K562 (cell line): ENCODE measurements around the gene MMEL1. TPM values are rescaled to one million over a fixed set of nuclear protein-coding genes. Genes with fewer than 3 reads are reported as not detected.
A peak's percentile ranks its signal among the peaks of the same experiment; 100 is the strongest.

Source experiments
- E2F6 ChIP-seq, 2 experiments: IDR thresholded peaks; 2 replicates each; pipeline ENCODE4 v1.6.1; 2011; ENCODE audit warnings: borderline replicate concordance in 1 of 2, control low read depth in 1 of 2, low read depth in 1 of 2, low read length in 1 of 2, mild to moderate bottlenecking in 1 of 2, mixed read lengths in 1 of 2, moderate library complexity in 1 of 2; ENCODE audit not compliant: insufficient read depth in 1 of 2, insufficient read length in 1 of 2, poor library complexity in 1 of 2, severe bottlenecking in 1 of 2; ENCODE audit errors: extremely low read depth in 1 of 2
- FOXP1 ChIP-seq: sonication (generic); formaldehyde crosslinking; IDR thresholded peaks from 2 replicates; pipeline ENCODE4 v1.8.0; 2022; ENCODE audit warnings: mild to moderate bottlenecking, missing genetic modification reagents
- GATAD2B ChIP-seq: fragments of 450-650 bp; IDR thresholded peaks from 2 replicates; pipeline ENCODE4 v1.6.1; 2017; ENCODE audit warnings: mild to moderate bottlenecking, borderline replicate concordance
- KDM5B ChIP-seq: fragments of 200-600 bp; sonication (generic); IDR thresholded peaks from 2 replicates; pipeline ENCODE4 v1.6.1; 2012; ENCODE audit warnings: low read depth, mild to moderate bottlenecking, moderate library complexity, low read length, control low read depth, inconsistent platforms; ENCODE audit not compliant: insufficient replicate concordance
- MBD2 ChIP-seq: sonication (generic); IDR thresholded peaks from 2 replicates; pipeline ENCODE4 v1.6.1; 2016; ENCODE audit warnings: low read depth, borderline replicate concordance
- MTA1 ChIP-seq: fragments of 450-650 bp; IDR thresholded peaks from 2 replicates; pipeline ENCODE4 v1.6.1; 2017; ENCODE audit warnings: borderline replicate concordance
- SMARCE1 ChIP-seq: fragments of 450-650 bp; IDR thresholded peaks from 2 replicates; pipeline ENCODE4 v1.7.1; 2016; ENCODE audit warnings: mild to moderate bottlenecking
- ZFX ChIP-seq: sonication (generic); formaldehyde crosslinking; IDR thresholded peaks from 2 replicates; pipeline ENCODE4 v1.8.0; 2022; ENCODE audit warnings: mild to moderate bottlenecking, missing genetic modification reagents, moderate library complexity
- ZKSCAN8 ChIP-seq: fragments of 200-800 bp; sonication (Bioruptor generic); IDR thresholded peaks from 2 replicates; pipeline ENCODE4 v1.6.1; 2016; ENCODE audit warnings: missing genetic modification characterization, missing compliant biosample characterization
- ZNF354B ChIP-seq: fragments of 250-450 bp; sonication (Bioruptor Pico); IDR thresholded peaks from 2 replicates; pipeline ENCODE4 v1.4.0; 2020
- polyA plus RNA-seq, 8 experiments: library from polyadenylated mRNA; depleted of rRNA in 4 of 8; stranded (reverse) in 5 of 8; unstranded in 3 of 8; fragments of >200 nt; fragmentation: Nextera tagmentation in 2 of 8; fragmentation: Illumina TruSeq in 1 of 8; extraction: Ambion mirVana in 2 of 8; extraction: Trizol in 1 of 8; gene quantifications; 2 replicates each; pipeline versions ENCODE4 v1.2.1 to v1.2.3, GENCODE V29; 2011 to 2014; ENCODE audit warnings: inconsistent platforms in 1 of 8, missing spikeins in 1 of 8
- total RNA-seq, 7 experiments: library from RNA; depleted of rRNA in 6 of 7; stranded (reverse); fragments of >200 nt in 6 of 7; fragmentation: Illumina TruSeq in 2 of 7; extraction: Trizol in 2 of 7; gene quantifications; 2 replicates each; pipeline versions ENCODE4 v1.2.1 to v1.2.3, GENCODE V29; 2011 to 2021; ENCODE audit warnings: low replicate concordance in 1 of 7
- TF ChIP-seq, protein P1 (sequence below): sonication (generic); formaldehyde crosslinking; IDR thresholded peaks from 2 replicates; pipeline ENCODE4 v1.8.0; 2022; ENCODE audit warnings: mild to moderate bottlenecking, missing genetic modification reagents
- TF ChIP-seq, protein P2 (sequence below): sonication (generic); formaldehyde crosslinking; IDR thresholded peaks from 2 replicates; pipeline ENCODE4 v1.8.0; 2022; ENCODE audit warnings: mild to moderate bottlenecking, missing genetic modification reagents
- TF ChIP-seq, protein P3 (sequence below), 2 experiments: IDR thresholded peaks; 2 replicates each; pipeline ENCODE4 v1.6.1; 2012; ENCODE audit warnings: improper control_type of control experiment in 2 of 2, low read depth in 2 of 2, low read length in 2 of 2, borderline replicate concordance in 1 of 2
- TF ChIP-seq, protein P4 (sequence below): fragments of 250-450 bp; sonication (Bioruptor Pico); IDR thresholded peaks from 2 replicates; pipeline ENCODE4 v1.5.0; 2021

The MMEL1 gene
- total and polyA plus RNA-seq, 9 of the 15 experiments (the other 6 are each of a cell fraction or from before 2014, with no cell fraction given), result not detected

GRCh38 chr1:2544093-2544874, 88.5 kb downstream of the MMEL1 start (continued):
- TF ChIP-seq, protein P1, sequence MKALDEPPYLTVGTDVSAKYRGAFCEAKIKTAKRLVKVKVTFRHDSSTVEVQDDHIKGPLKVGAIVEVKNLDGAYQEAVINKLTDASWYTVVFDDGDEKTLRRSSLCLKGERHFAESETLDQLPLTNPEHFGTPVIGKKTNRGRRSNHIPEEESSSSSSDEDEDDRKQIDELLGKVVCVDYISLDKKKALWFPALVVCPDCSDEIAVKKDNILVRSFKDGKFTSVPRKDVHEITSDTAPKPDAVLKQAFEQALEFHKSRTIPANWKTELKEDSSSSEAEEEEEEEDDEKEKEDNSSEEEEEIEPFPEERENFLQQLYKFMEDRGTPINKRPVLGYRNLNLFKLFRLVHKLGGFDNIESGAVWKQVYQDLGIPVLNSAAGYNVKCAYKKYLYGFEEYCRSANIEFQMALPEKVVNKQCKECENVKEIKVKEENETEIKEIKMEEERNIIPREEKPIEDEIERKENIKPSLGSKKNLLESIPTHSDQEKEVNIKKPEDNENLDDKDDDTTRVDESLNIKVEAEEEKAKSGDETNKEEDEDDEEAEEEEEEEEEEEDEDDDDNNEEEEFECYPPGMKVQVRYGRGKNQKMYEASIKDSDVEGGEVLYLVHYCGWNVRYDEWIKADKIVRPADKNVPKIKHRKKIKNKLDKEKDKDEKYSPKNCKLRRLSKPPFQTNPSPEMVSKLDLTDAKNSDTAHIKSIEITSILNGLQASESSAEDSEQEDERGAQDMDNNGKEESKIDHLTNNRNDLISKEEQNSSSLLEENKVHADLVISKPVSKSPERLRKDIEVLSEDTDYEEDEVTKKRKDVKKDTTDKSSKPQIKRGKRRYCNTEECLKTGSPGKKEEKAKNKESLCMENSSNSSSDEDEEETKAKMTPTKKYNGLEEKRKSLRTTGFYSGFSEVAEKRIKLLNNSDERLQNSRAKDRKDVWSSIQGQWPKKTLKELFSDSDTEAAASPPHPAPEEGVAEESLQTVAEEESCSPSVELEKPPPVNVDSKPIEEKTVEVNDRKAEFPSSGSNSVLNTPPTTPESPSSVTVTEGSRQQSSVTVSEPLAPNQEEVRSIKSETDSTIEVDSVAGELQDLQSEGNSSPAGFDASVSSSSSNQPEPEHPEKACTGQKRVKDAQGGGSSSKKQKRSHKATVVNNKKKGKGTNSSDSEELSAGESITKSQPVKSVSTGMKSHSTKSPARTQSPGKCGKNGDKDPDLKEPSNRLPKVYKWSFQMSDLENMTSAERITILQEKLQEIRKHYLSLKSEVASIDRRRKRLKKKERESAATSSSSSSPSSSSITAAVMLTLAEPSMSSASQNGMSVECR (CRISPR knock-in tag), result no peak
- TF ChIP-seq, protein P2, sequence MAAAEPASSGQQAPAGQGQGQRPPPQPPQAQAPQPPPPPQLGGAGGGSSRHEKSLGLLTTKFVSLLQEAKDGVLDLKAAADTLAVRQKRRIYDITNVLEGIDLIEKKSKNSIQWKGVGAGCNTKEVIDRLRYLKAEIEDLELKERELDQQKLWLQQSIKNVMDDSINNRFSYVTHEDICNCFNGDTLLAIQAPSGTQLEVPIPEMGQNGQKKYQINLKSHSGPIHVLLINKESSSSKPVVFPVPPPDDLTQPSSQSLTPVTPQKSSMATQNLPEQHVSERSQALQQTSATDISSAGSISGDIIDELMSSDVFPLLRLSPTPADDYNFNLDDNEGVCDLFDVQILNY (CRISPR knock-in tag), result no peak
- 0 out of 2 replicates have a peak, but pooled peaks have one; percentile 14 for TF ChIP-seq MTA1
- TF ChIP-seq SMARCE1, result peak; percentile 54; the same call in 1 of the 2 replicates
- TF ChIP-seq ZNF354B, result no peak
- TF ChIP-seq ZKSCAN8 (CRISPR knock-in tag), result peak; percentile 98
- TF ChIP-seq GATAD2B, result no peak
- TF ChIP-seq, protein P3, sequence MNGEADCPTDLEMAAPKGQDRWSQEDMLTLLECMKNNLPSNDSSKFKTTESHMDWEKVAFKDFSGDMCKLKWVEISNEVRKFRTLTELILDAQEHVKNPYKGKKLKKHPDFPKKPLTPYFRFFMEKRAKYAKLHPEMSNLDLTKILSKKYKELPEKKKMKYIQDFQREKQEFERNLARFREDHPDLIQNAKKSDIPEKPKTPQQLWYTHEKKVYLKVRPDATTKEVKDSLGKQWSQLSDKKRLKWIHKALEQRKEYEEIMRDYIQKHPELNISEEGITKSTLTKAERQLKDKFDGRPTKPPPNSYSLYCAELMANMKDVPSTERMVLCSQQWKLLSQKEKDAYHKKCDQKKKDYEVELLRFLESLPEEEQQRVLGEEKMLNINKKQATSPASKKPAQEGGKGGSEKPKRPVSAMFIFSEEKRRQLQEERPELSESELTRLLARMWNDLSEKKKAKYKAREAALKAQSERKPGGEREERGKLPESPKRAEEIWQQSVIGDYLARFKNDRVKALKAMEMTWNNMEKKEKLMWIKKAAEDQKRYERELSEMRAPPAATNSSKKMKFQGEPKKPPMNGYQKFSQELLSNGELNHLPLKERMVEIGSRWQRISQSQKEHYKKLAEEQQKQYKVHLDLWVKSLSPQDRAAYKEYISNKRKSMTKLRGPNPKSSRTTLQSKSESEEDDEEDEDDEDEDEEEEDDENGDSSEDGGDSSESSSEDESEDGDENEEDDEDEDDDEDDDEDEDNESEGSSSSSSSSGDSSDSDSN (IDR thresholded peaks at IDR 0.05; ENCODE audit: borderline replicate concordance in 1 of 2, low read depth in 2 of 2, low read length in 2 of 2), result 0 out of 4 replicates have a peak, but pooled peaks of 1 of the 2 experiments have one; percentile 32
- TF ChIP-seq MBD2, result peak; percentile 36; the same call in 1 of the 2 replicates
- no peak for TF ChIP-seq FOXP1 (CRISPR knock-in tag)
- TF ChIP-seq, protein P4, sequence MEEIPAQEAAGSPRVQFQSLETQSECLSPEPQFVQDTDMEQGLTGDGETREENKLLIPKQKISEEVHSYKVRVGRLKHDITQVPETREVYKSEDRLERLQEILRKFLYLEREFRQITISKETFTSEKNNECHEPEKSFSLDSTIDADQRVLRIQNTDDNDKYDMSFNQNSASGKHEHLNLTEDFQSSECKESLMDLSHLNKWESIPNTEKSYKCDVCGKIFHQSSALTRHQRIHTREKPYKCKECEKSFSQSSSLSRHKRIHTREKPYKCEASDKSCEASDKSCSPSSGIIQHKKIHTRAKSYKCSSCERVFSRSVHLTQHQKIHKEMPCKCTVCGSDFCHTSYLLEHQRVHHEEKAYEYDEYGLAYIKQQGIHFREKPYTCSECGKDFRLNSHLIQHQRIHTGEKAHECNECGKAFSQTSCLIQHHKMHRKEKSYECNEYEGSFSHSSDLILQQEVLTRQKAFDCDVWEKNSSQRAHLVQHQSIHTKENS (CRISPR knock-in tag), result no peak
- TF ChIP-seq ZFX, result peak; percentile 74
- TF ChIP-seq E2F6 (IDR thresholded peaks at IDR 0.05; ENCODE audit: borderline replicate concordance in 1 of 2, extremely low read depth in 1 of 2, insufficient read depth in 1 of 2, insufficient read length in 1 of 2, low read depth in 1 of 2, low read length in 1 of 2, poor library complexity in 1 of 2, severe bottlenecking in 1 of 2), result peak; percentile 53 to 55
- peak; percentile 44 for TF ChIP-seq KDM5B
